Measurements from ENCODE around the gene MCEMP1.

Gene MCEMP1

DNA sequence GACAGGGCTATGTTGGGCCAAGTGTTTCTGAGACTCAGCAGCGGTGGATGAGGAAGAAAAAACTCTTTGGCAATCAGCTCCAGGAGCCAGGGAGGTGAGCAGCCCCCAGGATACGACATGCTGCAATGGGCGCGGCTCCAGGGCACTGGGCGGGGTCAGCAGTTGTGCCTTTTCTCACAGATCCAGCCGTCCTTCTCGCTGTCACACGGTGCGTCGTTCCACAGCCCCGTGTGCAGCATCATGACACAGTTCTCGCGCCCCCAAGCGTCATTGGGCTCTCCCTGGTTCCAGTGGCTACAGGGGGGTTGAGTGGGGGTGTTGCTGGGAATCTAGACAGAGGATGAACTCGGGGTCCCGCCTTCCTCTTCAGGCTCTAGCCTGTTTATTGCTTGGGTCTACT, 52.3 kb downstream of the MCEMP1 start:
- H3K4me3 ChIP-seq (ENCODE audit: low read depth, low read length) = no peak overlapping the region
- no peaks in the 10 kb centered on the region for H3K36me3 ChIP-seq
- H3K27me3 ChIP-seq (ENCODE audit: insufficient read depth, low read depth, severe bottlenecking) = no peaks in the 10 kb centered on the region
- H3K9me3 ChIP-seq (ENCODE audit: severe bottlenecking) = no peaks in the 10 kb centered on the region
- H3K27ac ChIP-seq = no peak overlapping the region
- no peak for DNase-seq
- no peak for TF ChIP-seq CTCF (IDR thresholded peaks at IDR 0.05; ENCODE audit: low read depth, low read length)

Measured in WERI-Rb-1 (cell line).